Right renal pelvis (tissue), 4 donors: ENCODE measurements around the gene PHACTR1. TPM values are rescaled to one million over a fixed set of nuclear protein-coding genes. Genes with fewer than 3 reads are reported as not detected.

Experiments
- DNase-seq, 4 donors: peaks; one replicate each; pipeline ENCODE4 v3.0.0-alpha.2; 2013; ENCODE audit warnings: low read depth in 4 of 4, low spot score in 3 of 4, missing footprints in 1 of 4
- polyA plus RNA-seq, 4 donors: library from polyadenylated mRNA; unstranded; fragments of 120-200 nt; gene quantifications; one replicate each; pipeline ENCODE4 v1.2.1, GENCODE V29; 2013; ENCODE audit not compliant: insufficient read length in 4 of 4

The PHACTR1 gene
- polyA plus RNA-seq, 4 donors: 9.9 to 16.4 (median 13.6) TPM

DNA sequence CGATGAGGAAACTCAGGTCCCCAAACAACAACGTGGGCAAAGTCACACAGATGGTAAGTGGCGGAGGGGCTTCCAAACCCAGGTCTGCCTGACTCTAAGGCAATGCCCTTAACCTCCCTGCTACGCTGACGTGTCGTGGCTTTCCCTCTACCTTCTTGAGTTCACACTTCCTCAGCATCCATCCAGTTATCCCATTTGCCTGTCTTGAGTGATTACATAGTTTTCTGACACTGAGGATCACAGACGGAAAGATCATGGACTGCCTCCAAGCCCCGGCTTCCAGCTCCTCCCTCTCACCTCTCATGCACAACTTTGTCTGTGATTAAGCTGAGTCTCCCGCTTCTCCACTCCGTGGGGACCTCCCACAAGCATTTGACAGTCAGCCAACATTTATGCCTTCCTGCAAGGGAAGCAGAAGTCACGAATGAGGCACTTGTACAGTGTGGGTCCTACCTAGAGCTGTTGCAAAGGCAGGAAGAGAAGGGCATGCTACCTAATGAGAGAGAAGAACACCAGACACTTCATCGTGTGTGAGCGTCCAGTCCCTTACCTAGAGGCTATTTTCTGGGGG, 578.0 kb downstream of the PHACTR1 start:
- no peak for DNase-seq

DNA sequence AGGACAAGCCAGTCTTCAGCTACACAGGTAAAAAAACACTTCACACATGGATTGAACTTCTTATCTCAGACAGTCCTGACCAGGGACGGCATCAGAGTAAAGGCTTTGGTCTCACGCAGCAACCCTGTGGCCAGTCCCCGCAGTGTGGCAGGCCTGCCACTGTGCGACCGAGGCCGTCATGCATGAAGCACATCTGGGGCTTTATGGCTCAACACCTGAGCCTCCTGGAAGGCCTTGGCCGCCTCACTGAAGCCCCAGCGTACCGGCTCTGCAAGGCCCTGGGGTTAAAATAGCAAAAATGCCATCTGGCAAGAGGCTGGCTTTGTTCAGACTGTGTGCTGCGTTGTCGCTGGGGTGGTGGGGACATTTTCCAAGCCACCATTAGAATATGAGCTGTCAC, 579.0 kb downstream of the PHACTR1 start:
- no peak for DNase-seq

DNA sequence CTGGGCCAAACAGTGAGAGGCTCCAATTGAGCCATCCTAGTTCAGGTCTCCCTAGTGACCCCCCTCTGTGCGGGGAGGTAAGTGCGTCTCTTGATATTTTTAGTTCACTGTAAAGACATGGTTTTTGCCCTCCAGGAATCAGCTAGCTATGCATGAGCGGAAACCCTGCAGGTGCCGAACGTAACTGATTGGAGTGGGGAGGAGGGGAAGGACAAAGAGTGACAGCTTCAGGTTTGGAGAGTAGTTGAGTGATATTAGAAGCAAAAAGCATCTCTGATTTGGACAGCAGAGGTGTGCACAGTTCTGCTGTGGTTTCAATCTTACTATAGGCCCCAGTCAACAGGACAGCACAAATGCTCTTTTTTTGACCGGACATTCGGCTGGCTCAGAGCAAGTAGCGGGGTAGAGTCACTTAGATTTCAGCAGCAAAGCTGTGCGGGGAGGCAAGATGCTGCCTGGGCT, 580.0 kb downstream of the PHACTR1 start:
- no peak for DNase-seq

DNA sequence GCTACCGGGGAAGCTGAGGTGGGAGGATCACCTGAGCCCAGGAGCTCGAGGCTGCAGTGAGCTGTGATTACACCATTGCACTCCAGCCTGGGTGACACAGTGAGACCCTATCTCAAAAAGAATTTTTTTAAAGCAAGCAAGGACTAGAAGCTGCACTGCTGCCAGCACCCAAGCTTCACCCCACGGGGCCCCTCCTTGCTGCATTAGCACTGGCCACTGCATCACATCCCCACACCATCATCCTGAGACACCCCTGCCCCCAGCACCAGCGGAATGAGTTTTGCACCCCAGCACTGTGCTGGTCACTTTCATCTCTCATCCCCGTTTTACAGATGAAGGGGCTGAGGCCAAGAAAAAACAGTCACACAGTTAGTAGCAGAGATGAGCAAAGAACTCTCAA, 580.8 kb downstream of the PHACTR1 start:
- no peak for DNase-seq

DNA sequence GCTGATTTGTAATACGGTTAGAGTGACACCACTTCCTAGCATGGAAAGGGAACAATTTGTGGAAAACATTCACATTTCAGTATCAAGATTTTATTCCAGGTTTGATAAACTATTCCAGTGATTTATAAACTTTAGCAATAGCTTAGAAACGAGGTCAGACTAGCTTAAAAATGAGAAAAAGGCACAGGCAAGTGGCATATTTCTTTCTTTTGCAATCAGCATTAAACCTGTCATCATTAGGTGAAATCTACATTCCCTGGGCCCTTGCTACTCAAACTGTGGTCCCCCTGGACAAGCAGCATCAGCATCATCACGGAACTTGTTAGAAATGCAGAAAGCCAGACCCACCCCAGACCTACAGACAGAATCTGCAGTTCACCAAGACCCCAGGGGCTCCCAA, 581.9 kb downstream of the PHACTR1 start:
- DNase-seq: no peak

DNA sequence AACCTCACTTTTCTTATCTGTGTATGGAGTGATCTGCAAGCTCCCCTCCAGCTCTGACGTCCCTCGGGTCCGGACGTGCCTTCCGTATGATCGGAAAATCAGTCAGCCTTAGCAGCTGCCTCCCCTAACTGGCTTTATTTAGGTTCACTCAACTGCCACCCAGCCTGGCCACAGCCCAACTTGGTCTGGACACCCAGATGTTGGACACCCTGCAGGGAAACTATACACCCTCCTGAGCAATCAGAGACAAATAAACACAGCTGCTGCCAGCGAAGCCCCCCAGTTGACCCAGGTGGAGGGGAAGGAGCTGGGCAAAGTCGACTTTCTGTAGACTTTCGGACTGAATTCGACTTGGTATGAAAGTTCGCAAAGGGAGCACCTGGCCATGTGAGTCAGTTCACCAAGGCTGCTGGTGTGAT, 582.8 kb downstream of the PHACTR1 start:
- no peak for DNase-seq

DNA sequence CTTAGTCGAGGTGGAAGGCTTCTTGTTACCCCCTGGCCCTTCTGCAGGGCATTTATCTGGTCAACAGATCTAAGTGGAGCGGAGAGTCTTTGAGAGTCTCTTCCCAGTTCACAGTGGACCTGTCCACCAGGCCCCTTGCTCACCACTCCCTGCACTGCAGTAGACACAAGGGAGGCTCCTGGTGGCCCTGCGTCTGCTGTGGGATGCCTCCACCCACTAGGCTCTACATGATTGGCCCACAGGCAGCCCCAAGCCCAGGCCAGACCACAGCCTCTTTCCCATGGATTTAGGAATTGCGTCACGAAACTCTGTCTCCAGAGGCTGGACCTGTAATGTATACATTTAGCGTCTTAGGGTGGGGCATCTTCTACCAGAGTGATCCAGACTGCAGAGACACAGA, 583.4 kb downstream of the PHACTR1 start:
- DNase-seq: no peak

DNA sequence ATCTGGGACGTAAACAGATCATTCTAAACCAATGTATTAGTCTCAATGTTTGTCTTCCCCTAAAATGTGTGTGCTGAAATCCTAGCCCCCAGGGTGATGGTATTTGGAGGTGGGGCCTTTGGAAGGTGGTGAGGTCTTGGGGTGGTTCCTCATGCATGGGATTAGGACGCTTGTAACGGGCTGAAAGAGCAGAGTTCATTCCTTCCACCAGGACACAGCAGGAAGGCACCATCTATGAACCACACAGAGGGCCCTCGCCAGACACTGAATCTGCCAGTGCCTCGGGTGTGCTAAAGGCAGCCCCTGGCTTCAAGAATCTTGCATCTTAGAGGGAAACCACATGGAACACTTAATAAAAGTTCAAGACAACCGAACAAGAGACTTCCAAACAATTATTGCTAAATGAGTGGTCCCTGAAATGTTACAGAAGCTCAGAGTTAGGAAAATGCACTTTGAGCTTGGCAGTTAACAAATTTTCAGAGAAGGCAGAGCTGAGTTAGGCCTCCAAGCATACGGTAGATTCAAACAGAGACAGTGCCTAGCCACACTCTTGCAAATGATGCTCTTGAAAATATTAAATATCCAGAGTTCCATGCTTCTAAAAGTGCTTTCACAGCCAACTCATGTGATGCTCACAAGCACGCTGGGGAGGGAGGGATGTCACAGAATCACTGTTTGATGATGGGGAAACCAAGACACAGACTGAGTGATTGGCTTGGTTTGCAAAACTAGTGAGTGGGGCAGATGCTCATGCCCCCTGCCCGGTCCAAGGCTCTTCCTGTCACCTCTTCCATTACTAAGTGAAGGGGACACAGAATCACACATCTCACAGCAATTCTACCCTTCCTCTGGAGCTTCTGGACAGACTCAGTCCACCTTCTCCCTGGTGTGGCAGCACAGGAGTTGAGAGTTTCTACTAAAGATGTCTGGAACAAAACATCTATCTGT, 584.4 kb downstream of the PHACTR1 start:
- DNase-seq: no peak

DNA sequence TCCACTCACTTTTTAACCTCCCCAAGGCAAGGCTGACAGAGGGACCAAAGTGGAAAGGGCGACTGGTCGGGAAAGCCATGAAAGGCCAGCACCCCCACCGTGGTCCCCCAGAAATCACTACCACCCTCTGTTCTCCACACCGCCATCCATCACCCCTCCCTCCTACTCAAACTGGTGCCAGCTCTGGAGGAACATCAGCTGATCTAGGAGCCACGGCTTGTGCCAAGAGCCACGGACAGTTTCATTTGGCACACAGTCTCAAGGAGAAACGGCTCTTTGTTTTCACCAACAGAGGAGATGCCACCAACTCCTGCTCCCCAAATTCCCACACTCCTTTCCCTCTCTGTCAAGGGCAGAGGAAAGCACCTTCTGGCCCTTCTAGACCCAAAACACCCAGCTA, 585.7 kb downstream of the PHACTR1 start:
- no peak for DNase-seq

DNA sequence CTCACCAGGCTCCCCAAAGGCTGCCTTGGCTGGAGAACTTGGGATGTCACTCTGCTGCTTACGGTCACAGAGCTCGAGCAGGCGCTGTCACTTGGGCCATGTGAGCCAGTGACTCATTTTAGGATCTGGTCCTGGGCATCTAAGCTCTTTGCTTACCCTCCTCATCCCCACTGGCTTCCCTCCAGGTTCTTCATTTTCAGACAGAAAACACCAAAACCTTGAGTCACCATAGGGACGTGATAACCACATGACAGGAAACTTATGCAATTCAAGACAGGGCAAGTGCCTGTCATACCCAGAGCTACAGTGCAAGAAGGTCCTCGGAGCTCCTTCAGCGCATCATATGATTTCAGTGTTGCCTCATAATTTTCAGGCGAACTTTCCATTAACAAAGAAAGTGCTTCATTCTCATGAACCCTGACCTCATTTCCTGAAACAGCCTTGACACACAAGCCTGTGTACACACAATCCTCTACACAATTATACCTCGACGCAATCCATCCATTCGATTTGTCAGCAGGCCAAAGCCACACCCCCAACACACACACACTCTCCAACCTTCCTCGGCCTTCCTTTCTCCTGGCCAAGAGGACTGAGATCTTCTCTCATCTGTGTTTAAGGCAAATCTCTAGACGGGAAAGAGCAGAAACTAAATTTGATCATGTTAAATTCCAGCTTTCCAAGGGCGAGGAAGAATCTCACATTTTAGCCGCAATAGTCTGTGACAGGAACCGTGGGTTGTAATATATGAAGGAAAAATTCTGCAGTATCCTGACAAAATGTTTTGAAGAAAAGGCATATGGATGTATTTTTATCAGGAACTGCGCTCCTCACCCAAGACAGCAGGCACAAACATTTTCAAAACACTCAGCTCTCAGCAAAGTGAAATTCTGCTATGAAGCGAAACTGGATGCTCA, 586.4 kb downstream of the PHACTR1 start:
- no peak for DNase-seq

DNA sequence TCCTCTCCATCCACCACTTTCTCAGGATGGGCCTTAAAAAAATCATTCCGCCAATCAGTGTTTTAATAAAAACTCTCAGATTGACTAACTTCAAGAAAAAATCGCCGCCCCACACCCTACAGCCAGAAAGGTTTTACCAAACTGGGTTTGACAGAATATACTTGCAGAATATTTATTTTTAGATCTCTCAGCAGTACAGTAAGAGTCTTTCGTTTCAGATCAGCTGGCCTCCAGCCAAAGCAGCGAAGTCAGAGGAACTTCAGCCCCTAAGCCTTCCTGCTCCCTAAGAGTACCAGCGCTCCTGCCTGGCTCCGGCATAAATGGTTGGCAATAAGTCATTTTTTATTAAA, 587.1 kb downstream of the PHACTR1 start:
- no peak for DNase-seq

DNA sequence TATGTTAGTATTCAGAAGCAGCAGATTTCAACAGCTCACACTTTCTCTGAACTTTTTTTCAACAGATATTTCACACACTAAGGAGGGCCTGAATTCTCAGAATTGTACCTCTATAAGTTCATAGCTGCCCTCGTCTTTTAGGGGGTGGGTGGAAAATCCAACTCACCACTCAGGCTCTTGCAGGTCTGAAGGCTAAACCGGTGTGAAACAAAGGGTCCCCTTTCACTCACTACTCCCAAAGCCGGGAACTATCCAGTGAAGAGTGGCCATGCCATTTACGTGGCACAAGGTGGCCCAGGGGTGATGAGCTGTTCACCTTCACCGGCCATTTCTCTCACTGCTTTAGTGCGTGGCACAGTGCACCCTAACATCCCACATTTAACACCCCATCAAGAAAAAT, 587.5 kb downstream of the PHACTR1 start:
- no peak for DNase-seq

DNA sequence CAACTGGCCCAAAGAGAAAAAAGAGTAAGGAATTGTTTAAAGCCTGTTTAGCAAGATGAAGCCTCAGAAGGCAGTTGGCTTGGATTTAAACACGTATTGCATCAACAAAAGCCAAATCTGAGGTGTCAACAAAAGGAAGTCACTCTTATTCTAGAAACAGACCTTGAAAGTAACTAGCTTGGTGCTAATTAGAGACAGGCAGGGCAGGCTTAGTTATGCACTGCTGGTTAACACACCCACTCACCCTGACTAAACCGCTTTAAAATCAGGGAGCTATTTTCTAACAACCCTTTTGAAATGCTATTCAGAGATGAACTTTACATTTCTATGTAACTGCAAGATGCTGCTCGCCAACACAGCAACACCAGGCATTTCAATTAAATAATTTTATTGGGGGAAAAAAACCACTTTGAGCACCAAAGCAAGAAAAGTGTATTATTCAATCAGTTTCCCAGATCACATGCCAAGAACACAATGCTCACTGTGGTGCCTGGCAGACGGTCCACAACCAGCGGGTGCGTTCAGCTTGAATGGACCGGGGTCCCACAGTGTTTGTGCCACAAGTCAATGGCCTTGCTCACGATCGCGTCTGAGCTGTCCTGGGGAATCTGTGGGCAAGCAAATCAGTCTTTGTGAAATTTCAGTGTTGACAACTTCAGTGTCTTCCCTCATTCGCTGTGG, 588.2 kb downstream of the PHACTR1 start:
- DNase-seq: no peak

DNA sequence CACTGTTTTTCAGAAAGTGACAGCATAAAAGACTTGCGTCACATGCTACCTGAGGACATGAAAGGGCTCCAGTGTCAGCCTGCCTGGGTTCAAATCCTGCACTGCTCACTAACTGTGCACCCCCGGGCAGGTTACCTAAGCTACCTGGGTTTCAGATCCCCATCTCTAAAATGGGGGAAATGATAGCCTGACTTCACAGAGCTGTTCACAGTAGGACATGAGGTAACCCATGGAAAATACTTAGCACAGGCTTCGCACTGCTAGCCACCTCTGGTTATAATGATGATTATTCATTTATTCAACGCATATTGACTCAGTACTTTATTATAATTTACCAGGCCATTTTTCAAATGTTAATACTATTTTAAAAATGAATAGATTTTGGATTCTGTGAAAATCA, 588.7 kb downstream of the PHACTR1 start:
- no peak for DNase-seq

DNA sequence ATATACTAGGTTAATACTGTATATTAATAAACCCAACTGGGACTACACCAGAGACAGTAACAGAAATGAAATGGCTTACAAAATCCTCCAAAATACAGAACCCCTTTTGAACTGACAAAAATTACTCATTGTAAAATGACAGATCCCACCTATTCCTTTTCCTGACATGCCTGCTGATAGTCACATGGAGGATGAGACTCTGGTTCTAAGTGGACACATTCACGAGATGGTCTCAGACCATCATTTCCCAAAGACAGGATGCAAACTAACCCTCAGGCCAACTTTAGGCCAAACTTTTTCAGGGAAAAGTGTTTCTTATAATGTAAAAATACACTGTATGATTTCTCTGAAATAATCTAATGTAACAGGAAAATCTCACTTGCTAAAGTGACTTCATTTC, 589.2 kb downstream of the PHACTR1 start:
- DNase-seq: no peak

DNA sequence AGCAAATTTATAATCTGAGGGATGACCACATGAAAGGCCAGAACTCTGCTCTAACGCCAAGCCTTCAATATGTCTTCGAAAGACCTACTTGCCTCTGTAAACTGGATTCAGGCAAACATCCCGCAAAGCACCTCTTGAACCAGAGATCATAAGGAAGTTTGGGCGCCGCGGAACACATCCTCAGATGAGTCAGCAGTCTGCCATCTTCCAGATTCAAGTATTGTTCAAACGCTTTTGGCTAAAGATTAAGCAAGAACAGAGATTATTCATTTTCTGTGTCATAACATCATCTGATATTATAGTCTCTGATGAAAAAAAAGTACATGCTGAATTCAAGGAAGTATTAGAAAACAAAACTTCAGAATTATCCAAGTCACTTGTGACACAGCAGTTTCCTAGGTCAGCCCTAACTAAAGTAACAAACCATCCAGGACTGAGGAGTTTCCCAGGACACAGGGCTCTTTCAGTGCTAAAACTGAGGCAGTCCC, 591.0 kb downstream of the PHACTR1 start:
- no peak for DNase-seq

DNA sequence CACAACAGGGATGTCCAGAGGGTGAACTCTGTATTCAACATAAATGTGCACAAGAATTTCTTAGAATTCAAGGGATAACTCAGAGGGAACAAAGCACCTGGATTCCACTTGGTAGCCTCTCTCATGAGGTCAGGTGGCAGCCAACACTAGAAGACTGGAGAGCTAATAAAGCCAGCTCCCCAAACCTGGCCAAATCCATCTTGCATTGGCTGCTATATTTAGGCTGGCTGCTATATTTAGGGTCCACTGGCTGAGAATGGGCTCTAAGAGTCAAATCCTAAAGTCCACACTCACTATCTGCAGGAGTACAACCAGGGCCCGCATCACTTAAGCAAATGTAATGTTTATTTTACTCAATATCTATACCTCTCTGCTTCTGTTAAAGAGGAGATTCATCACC, 591.8 kb downstream of the PHACTR1 start:
- DNase-seq: no peak

DNA sequence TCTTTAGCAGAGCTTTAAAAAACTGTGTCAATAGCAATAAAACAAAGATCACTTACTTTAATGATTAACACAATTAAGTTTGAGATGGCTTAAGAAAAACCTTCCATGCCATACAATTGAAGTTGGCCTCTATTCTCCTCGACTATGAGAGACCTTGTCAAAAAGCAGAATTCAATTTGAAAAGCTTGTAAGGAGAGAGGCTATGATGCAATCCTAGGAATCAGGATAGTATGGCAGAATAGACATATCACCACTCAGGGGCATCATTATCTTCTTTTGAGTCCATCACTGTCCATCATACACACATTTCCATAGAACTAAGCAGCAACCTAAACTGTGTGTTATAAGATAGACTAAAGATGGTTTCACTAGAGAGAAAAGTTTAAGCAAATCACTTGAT, 594.6 kb downstream of the PHACTR1 start:
- DNase-seq: no peak

DNA sequence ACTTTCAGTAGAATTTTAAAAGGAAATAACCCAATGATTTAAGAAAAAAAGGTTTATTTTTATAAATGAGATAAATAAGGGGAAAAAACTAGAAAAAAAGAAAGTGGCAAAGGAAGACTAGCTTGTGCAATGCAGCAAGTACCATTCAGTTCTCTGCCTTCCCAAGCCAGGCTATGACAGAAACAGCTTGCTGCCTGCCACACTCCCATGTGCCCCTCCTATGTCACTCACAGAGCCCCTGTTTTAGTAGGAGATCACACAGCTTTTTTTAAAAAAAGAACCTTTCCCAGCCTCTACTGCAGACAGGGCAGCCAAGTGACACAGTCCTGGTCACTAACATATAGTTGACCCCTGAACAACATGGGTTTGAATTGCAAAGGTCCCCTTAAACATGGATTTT, 598.2 kb downstream of the PHACTR1 start:
- DNase-seq: no peak

DNA sequence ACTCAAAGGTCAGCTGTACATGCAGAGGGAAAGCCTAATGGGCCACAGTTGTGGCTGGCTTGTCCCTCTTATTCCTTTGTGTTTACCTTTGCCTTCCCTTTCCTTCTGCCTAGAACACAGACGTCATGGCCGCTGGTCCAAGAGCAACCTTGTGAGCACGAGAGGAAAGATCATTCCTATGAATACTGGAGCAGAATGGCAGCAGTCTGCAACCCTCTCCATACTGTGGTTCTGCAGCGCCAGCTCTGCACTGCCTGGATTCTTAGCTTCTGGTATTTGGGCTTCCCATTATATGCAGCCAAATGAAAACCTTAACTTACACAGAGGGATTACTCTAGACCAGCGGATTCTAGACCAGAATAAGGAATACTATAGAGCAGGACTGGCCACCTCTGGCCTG, 599.3 kb downstream of the PHACTR1 start:
- DNase-seq: no peak
